Thyroid gland (tissue), 4 donors: ENCODE results near the gene RPRD1A.

Experiments
- CTCF ChIP-seq, 6 experiments: fragments of 200-600 bp in 3 of 6; fragments of 450-650 bp in 3 of 6; sonication (generic) in 3 of 6; IDR thresholded peaks; one replicate each; pipeline ENCODE4 v1.5.1; 2016 to 2019; ENCODE audit warnings: antibody characterized with exemption in 6 of 6, mild to moderate bottlenecking in 2 of 6, inconsistent platforms in 1 of 6, moderate library complexity in 1 of 6
- POLR2A ChIP-seq, 2 donors: fragments of 450-650 bp; IDR thresholded peaks; one replicate each; pipeline ENCODE4 v1.6.1; 2017; ENCODE audit warnings: antibody characterized with exemption in 2 of 2, mild to moderate bottlenecking in 2 of 2, moderate library complexity in 1 of 2

GRCh38 chr18:35983818-35984217 lies 83.5 kb downstream of the RPRD1A start:
- TF ChIP-seq CTCF (IDR thresholded peaks at IDR 0.05), result no peak
- no peak for TF ChIP-seq POLR2A (IDR thresholded peaks at IDR 0.05)
